Measurements from ENCODE around the gene PAGR1.

- TF ChIP-seq CTCF (IDR thresholded peaks at IDR 0.05; ENCODE audit: poor library complexity) (no peak), EZH2 (IDR thresholded peaks at IDR 0.05; ENCODE audit: borderline replicate concordance) (no peak), EZH2phosphoT487 (IDR thresholded peaks at IDR 0.05; ENCODE audit: low read depth, severe bottlenecking, unreplicated experiment) (no peak)
Measured at GRCh38 chr16:29837841-29838240, 21.9 kb downstream of the PAGR1 start.
